Subcutaneous adipose tissue (tissue), 4 donors: ENCODE measurements around the gene RECK. TPM values are rescaled to one million over a fixed set of nuclear protein-coding genes. Genes with fewer than 3 reads are reported as not detected.

Experiments
- CTCF ChIP-seq: fragments of 450-650 bp; IDR thresholded peaks from one replicate; pipeline ENCODE4 v1.5.1; 2016; ENCODE audit warnings: low read depth, mild to moderate bottlenecking, control low read depth, antibody characterized with exemption, moderate library complexity
- small RNA-seq: library from RNA; depleted of rRNA; stranded (forward); fragments of <200 nt; gene quantifications from one replicate; pipeline ENCODE3, GENCODE V24; 2016
- total RNA-seq, 4 donors: library from RNA; depleted of rRNA; stranded (reverse); fragments of >200 nt; gene quantifications; one replicate each; pipeline ENCODE4 v1.1.0, GENCODE V29; 2016

The RECK gene
- total RNA-seq, 4 donors from 2014 or later = 17.0 to 28.0 (median 21.2) TPM

GRCh38 chr9:36169708-36170107 lies 133.0 kb downstream of the RECK start:
- no peak for TF ChIP-seq CTCF

GRCh38 chr9:36170531-36170930 lies 133.8 kb downstream of the RECK start:
- no peak for TF ChIP-seq CTCF

GRCh38 chr9:36173861-36174260 lies 137.1 kb downstream of the RECK start:
- TF ChIP-seq CTCF = no peak

Small RNAs within 50 kb of the gene (small RNA-seq; reads per million reads assigned to genes)
- gene RF02275 = not detected

Other genes with a start within 250 kb of the RECK start
- 10 to 100 TPM; 15.8 to 36.1 (median 24.3) TPM for gene NPR2, start 245.3 kb upstream of the RECK start, total RNA-seq
- gene SPAG8, start 224.7 kb upstream of the RECK start, total RNA-seq = 1 to 10 TPM in 2 of 4 donors, under 1 TPM in 2; 0.33 to 1.8 (median 1.0) TPM
- gene HINT2, start 221.9 kb upstream of the RECK start, total RNA-seq = 10 to 100 TPM; 27.7 to 98.1 (median 40.4) TPM
- not detected for gene FAM221B, start 208.2 kb upstream of the RECK start, total RNA-seq
- gene TMEM8B, start 207.7 kb upstream of the RECK start, total RNA-seq = 10 to 100 TPM in 1 of 4 donors, 1 to 10 TPM in 3; 4.1 to 10.4 (median 5.4) TPM
- not detected for gene OR13J1, start 166.5 kb upstream of the RECK start, total RNA-seq
- 10 to 100 TPM in 3 of 4 donors, 1 to 10 TPM in 1; 9.5 to 24.4 (median 16.6) TPM for gene HRCT1, start 130.7 kb upstream of the RECK start, total RNA-seq
- gene SPAAR, start 127.4 kb upstream of the RECK start, total RNA-seq = 10 to 100 TPM in 2 of 4 donors, 1 to 10 TPM in 2; 7.8 to 42.4 (median 12.8) TPM
- not detected for gene OR2S2, start 78.8 kb upstream of the RECK start, total RNA-seq
- 10 to 100 TPM; 15.5 to 86.4 (median 40.7) TPM for gene GLIPR2, start 99.8 kb downstream of the RECK start, total RNA-seq
- gene CCIN, start 132.5 kb downstream of the RECK start, total RNA-seq = under 1 TPM in 3 of 4 donors, not detected in 1; 0.34 to 0.49 (median 0.38) TPM
- 100 to 1,000 TPM; 155 to 207 (median 175) TPM for gene CLTA, start 154.0 kb downstream of the RECK start, total RNA-seq
- 10 to 100 TPM; 30.4 to 36.0 (median 35.2) TPM for gene GNE, start 221.5 kb downstream of the RECK start, total RNA-seq